Caco-2 (cell line): ENCODE measurements around the gene TMEM143. TPM values are rescaled to one million over a fixed set of nuclear protein-coding genes. Genes with fewer than 3 reads are reported as not detected.

Source experiments
- BruUV-seq: library from RNA; stranded (reverse); fragments of 400-500 nt; replicated peaks from 2 replicates; lab custom pipeline; 2021; lab: Mats Ljungman, UMichigan
- CTCF ChIA-PET: fragments of 300-600 bp; sonication (Branson Sonifier 250); formaldehyde crosslinking; loops from one replicate; lab custom pipeline; 2022; ENCODE audit warnings: antibody characterized with exemption; lab: Charles Lee
- POLR2A ChIA-PET: fragments of 300-600 bp; sonication (Branson Sonifier 250); formaldehyde crosslinking; loops from one replicate; lab custom pipeline; 2022; ENCODE audit warnings: antibody characterized with exemption; lab: Charles Lee
- DNase-seq, 2 experiments: peaks; one replicate each; pipeline versions ENCODE4 v3.0.0 to v3.0.0-alpha.2; 2020 to 2022
- H3K27me3 ChIP-seq: replicated peaks from 2 replicates; pipeline ENCODE4 v1.6.0; 2011; ENCODE audit warnings: low read length; ENCODE audit not compliant: control insufficient read depth, insufficient read depth
- H3K36me3 ChIP-seq: 2 replicates; pipeline ENCODE4 v1.5.1; 2011; ENCODE audit warnings: low read length; ENCODE audit not compliant: control insufficient read depth, insufficient read depth
- H3K4me1 ChIP-seq: fragments of 250-450 bp; sonication (Bioruptor Pico); 2 replicates; pipeline ENCODE4 v1.5.1; 2020; ENCODE audit warnings: mild to moderate bottlenecking
- H3K4me3 ChIP-seq: 2 replicates; pipeline ENCODE4 v1.5.1; 2011; ENCODE audit warnings: low read depth, mild to moderate bottlenecking, control low read depth, low read length
- H3K9me3 ChIP-seq: fragments of 250-450 bp; sonication (Bioruptor Pico); 2 replicates; pipeline ENCODE4 v1.5.1; 2020; ENCODE audit warnings: mild to moderate bottlenecking, moderate library complexity
- H3K27ac Mint-ChIP-seq: one replicate; pipeline ENCODE4 v1.8.0; 2022; ENCODE audit warnings: mixed read lengths; ENCODE audit not compliant: unreplicated experiment
- H3K27me3 Mint-ChIP-seq: one replicate; pipeline ENCODE4 v1.8.0; 2022; ENCODE audit warnings: mixed read lengths; ENCODE audit not compliant: insufficient read depth, unreplicated experiment
- H3K36me3 Mint-ChIP-seq: one replicate; pipeline ENCODE4 v1.8.0; 2022; ENCODE audit warnings: mild to moderate bottlenecking, mixed read lengths; ENCODE audit not compliant: insufficient read depth, unreplicated experiment
- H3K4me1 Mint-ChIP-seq: one replicate; pipeline ENCODE4 v1.8.0; 2022; ENCODE audit warnings: low read depth, mixed read lengths; ENCODE audit not compliant: unreplicated experiment
- H3K4me3 Mint-ChIP-seq: one replicate; pipeline ENCODE4 v1.8.0; 2022; ENCODE audit warnings: mild to moderate bottlenecking, moderate library complexity, mixed read lengths; ENCODE audit not compliant: unreplicated experiment
- H3K9me3 Mint-ChIP-seq: one replicate; pipeline ENCODE4 v1.8.0; 2022; ENCODE audit warnings: mixed read lengths; ENCODE audit not compliant: unreplicated experiment
- intact Hi-C: fragments of 100-400 bp; cut with micrococcal nuclease; formaldehyde crosslinking; loops from one replicate; pipeline ENCODE4 v1.10.0; 2022; ENCODE audit not compliant: unreplicated experiment
- total RNA-seq: library from RNA; stranded (reverse); gene quantifications from 2 replicates; pipeline ENCODE4 v1.2.3, GENCODE V29; 2022
- TF ChIP-seq, protein P1 (sequence below), 2 experiments: fragments of 200-600 bp in 1 of 2; IDR thresholded peaks; 1 replicate in 1 of 2; 2 replicates in 1 of 2; pipeline versions ENCODE4 v1.5.1 to v1.8.0; 2011 to 2022; ENCODE audit warnings: antibody characterized with exemption in 1 of 2, control low read depth in 1 of 2, inconsistent platforms in 1 of 2, low read depth in 1 of 2, low read length in 1 of 2, mild to moderate bottlenecking in 1 of 2, moderate library complexity in 1 of 2; ENCODE audit not compliant: insufficient read depth in 1 of 2, severe bottlenecking in 1 of 2, unreplicated experiment in 1 of 2

TMEM143 gene
- total RNA-seq, 1 experiment from 2014 or later, result 24.4 TPM

DNA sequence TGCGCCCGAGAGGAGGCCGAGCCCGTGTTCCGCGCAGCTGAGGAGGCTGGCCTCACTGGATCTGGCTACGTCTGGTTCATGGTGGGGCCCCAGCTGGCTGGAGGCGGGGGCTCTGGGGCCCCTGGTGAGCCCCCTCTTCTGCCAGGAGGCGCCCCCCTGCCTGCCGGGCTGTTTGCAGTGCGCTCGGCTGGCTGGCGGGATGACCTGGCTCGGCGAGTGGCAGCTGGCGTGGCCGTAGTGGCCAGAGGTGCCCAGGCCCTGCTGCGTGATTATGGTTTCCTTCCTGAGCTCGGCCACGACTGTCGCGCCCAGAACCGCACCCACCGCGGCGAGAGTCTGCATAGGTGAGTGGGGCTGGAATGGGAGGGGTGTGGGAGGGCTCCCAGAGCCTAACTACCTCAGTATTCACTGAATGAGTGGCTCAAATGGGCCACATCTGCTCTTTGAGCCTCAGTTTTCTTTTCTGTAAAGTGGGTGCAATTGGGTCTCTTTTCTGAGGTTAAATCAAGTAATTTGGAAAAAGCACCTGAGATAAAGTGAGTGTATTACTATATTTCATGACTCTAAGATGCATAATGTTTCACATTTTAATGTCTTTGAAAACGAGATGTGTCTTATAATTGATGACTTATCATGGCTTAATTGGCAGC is 41.4 kb upstream of the TMEM143 start:
- H3K4me1 Mint-ChIP-seq, result peaks cover 17% of the 10 kb centered on the region
- DNase-seq, result no peak
- CTCF ChIA-PET, result interaction anchor here (2.8 kb wide), 1 partner anchor 14 kb away, joined by 10 read pairs; the partner anchor contains the start of gene KDELR1
- intact Hi-C loops, result no loop called here
- TF ChIP-seq, protein P1, sequence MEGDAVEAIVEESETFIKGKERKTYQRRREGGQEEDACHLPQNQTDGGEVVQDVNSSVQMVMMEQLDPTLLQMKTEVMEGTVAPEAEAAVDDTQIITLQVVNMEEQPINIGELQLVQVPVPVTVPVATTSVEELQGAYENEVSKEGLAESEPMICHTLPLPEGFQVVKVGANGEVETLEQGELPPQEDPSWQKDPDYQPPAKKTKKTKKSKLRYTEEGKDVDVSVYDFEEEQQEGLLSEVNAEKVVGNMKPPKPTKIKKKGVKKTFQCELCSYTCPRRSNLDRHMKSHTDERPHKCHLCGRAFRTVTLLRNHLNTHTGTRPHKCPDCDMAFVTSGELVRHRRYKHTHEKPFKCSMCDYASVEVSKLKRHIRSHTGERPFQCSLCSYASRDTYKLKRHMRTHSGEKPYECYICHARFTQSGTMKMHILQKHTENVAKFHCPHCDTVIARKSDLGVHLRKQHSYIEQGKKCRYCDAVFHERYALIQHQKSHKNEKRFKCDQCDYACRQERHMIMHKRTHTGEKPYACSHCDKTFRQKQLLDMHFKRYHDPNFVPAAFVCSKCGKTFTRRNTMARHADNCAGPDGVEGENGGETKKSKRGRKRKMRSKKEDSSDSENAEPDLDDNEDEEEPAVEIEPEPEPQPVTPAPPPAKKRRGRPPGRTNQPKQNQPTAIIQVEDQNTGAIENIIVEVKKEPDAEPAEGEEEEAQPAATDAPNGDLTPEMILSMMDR (IDR thresholded peaks at IDR 0.05; ENCODE audit: insufficient read depth in 1 of 2, low read depth in 1 of 2, low read length in 1 of 2, severe bottlenecking in 1 of 2, unreplicated experiment in 1 of 2), result no peak
- no peaks in the 10 kb centered on the region for H3K9me3 Mint-ChIP-seq
- H3K27ac Mint-ChIP-seq, result peak overlapping the region; percentile 84
- TSS peak; percentile 85 for BruUV-seq
- H3K4me1 ChIP-seq, result peaks cover 8% of the 10 kb centered on the region; the same call in 1 of the 2 replicates
- peaks cover 11% of the 10 kb centered on the region for H3K36me3 Mint-ChIP-seq
- H3K36me3 ChIP-seq, result no peaks in the 10 kb centered on the region
- H3K27me3 Mint-ChIP-seq, result no peaks in the 10 kb centered on the region
- no peaks in the 10 kb centered on the region for H3K9me3 ChIP-seq
- H3K4me3 Mint-ChIP-seq, result no peak overlapping the region
- H3K27me3 ChIP-seq, result no peaks in the 10 kb centered on the region
- POLR2A ChIA-PET, result interaction anchor here (0.6 kb wide), 1 partner anchor 88 kb away, joined by 3 read pairs; no protein-coding TSS in a partner anchor
- no peak overlapping the region for H3K4me3 ChIP-seq

DNA sequence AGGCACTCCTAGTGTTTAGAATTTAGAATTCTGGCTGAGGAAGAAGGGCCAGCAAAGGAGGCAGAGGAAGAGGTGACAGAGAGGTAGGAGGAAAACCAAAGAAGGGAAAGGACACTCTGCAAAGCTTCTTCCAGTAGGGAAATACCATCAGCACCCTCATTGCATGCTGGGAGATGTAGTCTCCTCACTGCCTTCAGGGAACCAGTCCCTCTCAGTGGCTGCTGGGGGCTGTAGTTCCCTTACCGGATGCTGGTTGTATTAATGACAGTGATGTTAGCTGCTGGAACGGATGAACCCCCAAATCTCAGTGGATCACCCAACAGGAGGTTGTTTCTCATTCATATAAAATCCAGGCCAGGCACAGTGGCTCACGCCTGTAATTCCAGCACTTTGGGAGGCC is 39.9 kb upstream of the TMEM143 start:
- BruUV-seq, result no TSS peak
- peak; percentile 78 to 81 for DNase-seq
- Mint-ChIP-seq H3K27ac (no peak overlapping the region), H3K4me1 (peaks cover 32% of the 10 kb centered on the region), H3K27me3 (no peaks in the 10 kb centered on the region), H3K36me3 (peaks cover 13% of the 10 kb centered on the region), H3K4me3 (no peak overlapping the region), H3K9me3 (peaks cover 10% of the 10 kb centered on the region)
- CTCF ChIA-PET, result interaction anchor here (1.1 to 3.4 kb wide), 3 partner anchors 12 to 69 kb away, joined by 3 to 9 read pairs (median 5); partner anchors contain the start of gene KDELR1
- TF ChIP-seq, protein P1 (IDR thresholded peaks at IDR 0.05; ENCODE audit: insufficient read depth in 1 of 2, low read depth in 1 of 2, low read length in 1 of 2, severe bottlenecking in 1 of 2, unreplicated experiment in 1 of 2), result no peak
- Histone ChIP-seq H3K4me1 (peaks cover 15% of the 10 kb centered on the region), H3K9me3 (no peaks in the 10 kb centered on the region), H3K27me3 (no peaks in the 10 kb centered on the region), H3K4me3 (no peak overlapping the region), H3K36me3 (no peaks in the 10 kb centered on the region)
- intact Hi-C loops, result no loop called here
- POLR2A ChIA-PET, result interaction anchor here (0.5 to 0.6 kb wide), 3 partner anchors 40 to 200 kb away, joined by 3 to 6 read pairs (median 3); partner anchors contain the start of genes SYNGR4 and TMEM143

DNA sequence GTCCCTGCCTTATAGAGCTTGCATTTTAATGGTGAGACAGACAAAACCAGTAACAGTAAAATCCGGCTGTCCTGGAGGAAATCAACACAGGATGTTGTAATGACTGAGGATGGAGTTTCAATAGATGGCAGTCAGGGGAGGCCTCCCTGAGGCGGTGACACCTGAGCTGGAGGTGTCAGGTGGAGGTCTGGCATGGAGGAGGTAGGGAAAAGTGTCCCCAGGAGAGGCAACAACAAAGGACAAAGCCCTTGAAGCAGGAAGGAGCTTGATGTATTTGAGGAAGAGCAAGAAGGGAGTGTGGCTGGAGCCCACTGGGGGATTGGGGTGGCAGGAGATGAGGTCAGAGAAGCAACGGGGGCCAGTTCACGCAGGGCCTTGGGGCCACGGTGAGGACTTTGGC is 37.5 kb upstream of the TMEM143 start:
- no peak overlapping the region for H3K4me3 Mint-ChIP-seq
- peaks cover 21% of the 10 kb centered on the region for H3K36me3 Mint-ChIP-seq
- intact Hi-C loops, result loop anchor here (2.0 kb wide), 1 partner anchor 44 kb away; the partner anchor contains the start of gene GRWD1

More for the DNA sequence above, 37.5 kb upstream of the TMEM143 start:
- Mint-ChIP-seq H3K27ac (no peak overlapping the region), H3K4me1 (peaks cover 44% of the 10 kb centered on the region), H3K9me3 (peaks cover 10% of the 10 kb centered on the region), H3K27me3 (no peaks in the 10 kb centered on the region)
- Histone ChIP-seq H3K4me3 (no peak overlapping the region), H3K9me3 (no peaks in the 10 kb centered on the region), H3K27me3 (no peaks in the 10 kb centered on the region), H3K36me3 (no peaks in the 10 kb centered on the region), H3K4me1 (peaks cover 28% of the 10 kb centered on the region)
- no TSS peak for BruUV-seq
- DNase-seq, result no peak
- ChIA-PET POLR2A (no interaction called here), CTCF (interaction anchor here (0.6 to 3.4 kb wide), 3 partner anchors 8 to 80 kb away, joined by 6 to 9 read pairs (median 6); partner anchors contain the start of genes GRIN2D and KDELR1)
- TF ChIP-seq, protein P1 (IDR thresholded peaks at IDR 0.05; ENCODE audit: insufficient read depth in 1 of 2, low read depth in 1 of 2, low read length in 1 of 2, severe bottlenecking in 1 of 2, unreplicated experiment in 1 of 2), result no peak
